CD4-positive, alpha-beta T cell treated with Interleukin-15 for 1 hour (primary cell): ENCODE measurements around the gene CHRNA9.

Experiments
- DNase-seq: peaks from one replicate; pipeline ENCODE4 v3.0.0-alpha.2; 2020

Gene CHRNA9

DNA sequence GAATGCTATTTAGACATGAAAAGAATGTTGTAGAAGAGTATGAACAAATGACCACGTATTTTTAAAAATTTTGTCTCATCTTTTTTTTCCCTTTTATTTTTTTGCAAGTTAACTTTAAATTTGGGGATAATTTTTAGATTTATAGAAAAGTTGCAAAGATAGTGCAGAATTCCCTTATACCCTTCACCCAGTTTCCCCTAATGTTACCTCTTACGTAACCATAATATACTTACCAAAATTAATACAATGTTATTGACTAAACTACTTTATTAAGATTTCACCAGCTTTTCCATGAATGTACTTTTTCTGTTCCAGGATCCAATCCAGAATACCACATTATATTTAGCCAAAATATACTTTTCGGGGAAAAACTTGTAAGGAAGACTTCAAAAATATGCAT lies 12.3 kb downstream of the CHRNA9 start:
- no peak for DNase-seq

DNA sequence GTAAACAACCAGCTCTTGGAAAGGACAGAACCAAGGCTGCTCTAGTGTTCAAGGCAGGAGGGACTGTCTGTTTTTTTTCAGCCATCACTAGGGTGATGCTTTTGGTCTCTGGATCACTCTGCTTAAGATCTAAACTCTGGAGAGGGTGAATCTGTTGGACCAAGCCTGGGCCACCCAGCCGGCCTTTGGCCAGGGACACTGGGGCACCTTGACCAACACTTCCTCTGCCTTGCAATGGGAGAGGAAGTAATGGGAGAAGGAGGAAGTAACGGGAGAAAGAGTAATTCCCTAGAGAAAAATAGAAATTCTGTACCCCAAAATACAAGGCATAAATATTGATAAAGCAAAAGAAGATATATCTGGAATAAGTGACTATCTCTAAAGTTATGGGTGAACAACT lies 12.9 kb downstream of the CHRNA9 start:
- no peak for DNase-seq

DNA sequence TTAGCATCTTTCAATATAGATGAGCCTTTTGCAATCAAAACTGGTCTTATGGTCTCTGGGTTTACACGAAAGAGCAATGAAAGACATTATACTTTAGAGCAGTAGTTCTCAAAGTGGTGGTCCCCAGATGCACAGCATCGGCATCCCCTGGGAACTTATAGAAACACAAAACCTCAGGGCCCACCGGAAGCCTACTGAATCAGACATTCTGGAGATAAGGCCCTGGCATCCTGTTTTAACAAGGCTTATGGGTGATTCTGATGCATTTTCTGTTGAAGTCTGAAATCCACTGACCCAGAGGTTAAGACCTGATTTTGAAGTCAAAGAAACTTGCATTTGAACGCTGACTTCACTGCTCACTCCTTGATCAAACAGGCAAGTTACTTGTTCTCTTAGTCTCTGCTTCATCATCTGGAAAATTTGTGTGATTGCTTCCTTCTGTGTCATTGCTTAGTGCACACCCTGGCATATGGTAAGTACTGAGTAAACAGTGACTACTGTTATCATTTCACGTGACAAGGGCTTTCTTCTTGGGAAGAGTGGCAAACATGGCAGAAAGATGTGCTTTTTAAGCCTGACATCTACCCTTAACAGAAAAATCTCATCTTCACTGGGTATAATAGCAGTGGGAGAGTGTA lies 14.5 kb downstream of the CHRNA9 start:
- no peak for DNase-seq

DNA sequence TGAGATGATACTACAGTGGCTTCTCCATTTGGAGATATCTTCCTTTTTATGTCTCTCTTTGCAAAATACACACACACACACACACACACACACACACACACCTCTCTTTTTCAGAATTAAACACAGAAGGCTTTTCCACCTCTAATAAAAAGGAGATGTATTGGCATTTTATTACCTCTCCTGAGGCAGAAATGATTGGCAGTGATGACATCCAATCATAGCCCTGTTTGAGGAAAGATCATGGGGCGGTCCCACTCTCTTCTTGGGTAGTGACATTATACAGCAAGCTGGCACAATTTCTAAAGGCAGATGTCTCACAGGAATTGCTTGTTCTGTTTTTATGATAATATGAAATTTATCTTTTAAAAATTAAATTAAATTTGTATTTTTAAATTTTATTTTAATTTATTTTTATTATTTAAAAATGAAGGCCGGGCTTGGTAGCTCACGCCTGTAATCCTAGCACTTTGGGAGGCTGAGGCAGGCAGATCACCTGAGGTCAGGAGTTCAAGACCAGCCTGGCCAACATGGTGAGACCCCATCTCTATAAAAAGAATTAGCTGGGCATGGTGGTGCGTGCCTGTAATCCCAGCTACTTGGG lies 15.6 kb downstream of the CHRNA9 start:
- no peak for DNase-seq

DNA sequence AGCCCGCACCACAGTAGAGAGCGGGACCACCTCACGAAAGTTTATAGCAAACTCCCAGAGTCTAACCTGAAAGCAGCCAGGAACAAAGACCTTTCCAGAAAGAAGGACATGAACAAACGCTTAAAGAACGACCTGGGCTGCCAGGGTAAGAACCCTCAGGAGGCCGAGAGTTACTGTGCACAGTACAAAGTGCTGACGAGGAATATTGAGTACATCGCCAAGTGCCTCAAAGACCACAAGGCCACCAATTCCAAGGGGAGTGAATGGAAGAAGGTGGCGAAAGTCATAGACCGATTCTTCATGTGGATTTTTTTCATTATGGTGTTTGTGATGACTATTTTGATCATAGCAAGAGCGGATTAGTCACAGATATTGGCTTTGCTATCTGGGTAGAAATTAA lies 19.0 kb downstream of the CHRNA9 start:
- DNase-seq = no peak

DNA sequence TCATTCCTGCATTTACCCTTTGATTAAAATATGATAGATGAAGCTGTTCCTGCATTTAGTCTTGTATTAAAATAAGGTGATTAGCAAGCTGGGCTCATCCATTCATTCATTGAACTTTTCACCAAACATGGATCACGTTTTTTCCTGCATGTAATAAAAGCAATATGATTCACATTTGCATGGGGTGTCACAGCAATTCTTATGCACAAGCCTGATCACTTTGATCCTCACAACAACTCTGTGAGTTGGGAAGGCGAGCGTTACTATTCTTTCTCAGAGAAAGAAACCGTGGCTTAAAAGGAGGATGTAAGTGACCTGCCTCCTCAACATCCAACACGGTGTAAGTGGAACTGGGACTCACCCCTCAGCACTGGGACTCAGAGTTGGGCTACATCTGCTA lies 20.0 kb downstream of the CHRNA9 start:
- no peak for DNase-seq

DNA sequence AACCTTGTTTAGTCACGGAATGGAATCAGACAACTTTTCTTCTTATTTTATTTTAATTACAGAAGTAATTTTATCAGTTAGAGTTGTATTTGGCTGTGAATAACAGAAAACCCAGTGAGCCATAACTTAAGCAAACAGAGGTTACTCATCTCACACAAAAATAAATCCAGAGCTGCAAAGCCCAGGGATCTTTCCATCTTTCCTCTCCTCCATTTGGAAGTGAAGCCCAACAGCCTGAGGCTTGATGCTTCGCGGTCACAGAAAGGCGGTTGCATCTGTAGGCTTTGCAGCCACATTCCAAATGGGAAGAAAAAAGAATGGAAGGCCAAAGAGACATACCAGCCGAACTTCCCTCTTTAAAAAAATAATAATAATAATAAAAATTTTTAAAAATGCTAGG lies 22.6 kb downstream of the CHRNA9 start:
- no peak for DNase-seq

DNA sequence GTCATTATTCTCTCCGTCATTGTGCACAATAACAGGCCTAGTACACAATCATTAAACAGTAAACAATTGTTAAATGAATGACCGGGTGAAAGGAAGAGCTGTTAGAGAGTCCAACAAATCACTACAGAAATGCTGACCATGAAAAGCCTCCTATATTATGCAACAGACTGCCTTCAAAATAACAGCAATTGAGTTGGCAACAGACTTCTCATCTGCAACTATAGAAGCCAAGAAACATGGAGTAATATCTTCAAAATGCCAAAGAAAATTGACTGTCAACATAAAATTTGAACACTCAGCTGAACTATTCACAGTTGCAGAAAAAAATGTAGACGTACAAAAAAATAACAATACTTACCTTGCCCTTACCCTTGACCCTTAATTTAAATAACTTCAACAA lies 26.2 kb downstream of the CHRNA9 start:
- no peak for DNase-seq

DNA sequence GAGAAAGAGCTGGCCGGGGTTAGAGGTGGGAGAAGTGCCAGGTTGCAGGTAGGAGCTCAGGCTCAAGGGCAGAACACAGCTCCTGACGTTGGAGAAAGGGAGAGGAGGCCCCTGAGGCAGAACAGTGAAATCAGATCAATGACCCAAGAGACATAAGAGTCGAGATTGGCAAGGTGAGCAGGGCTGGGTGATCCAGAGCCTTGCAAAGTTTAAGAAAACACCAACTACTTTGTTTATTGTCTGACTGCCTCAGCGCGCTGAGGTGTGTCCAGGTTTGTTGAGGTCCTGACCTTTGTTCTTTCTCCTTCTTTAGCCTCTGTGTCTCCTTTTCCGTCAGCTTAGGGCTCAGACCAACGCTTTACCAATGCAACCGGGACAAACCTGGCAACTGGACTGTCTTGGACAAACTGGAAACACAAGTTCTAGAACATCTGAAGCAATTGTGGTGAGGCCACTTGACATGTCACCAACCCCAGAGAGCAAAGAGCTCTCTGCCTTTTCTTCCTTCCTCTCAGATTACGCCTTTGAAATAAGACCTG lies 28.3 kb downstream of the CHRNA9 start:
- DNase-seq = no peak

DNA sequence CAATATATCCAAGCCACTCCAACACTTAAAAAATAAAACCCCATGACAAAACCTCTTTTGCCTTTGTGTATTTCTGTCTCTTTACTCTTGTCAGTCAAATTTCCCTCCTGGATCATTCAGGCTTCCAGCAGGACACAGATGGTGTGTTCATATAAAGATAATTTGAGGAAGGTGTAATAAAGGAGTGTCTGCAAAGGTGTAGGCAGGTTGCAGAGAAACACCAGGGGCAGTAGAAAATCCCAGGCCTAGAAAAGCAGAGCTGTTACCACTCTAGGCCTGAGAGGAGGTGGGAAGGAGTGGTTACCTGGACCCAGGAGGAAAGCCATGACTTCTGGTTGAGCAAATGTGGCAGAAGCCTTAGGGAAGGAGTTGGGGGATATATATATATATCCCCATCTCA lies 28.8 kb downstream of the CHRNA9 start:
- no peak for DNase-seq

DNA sequence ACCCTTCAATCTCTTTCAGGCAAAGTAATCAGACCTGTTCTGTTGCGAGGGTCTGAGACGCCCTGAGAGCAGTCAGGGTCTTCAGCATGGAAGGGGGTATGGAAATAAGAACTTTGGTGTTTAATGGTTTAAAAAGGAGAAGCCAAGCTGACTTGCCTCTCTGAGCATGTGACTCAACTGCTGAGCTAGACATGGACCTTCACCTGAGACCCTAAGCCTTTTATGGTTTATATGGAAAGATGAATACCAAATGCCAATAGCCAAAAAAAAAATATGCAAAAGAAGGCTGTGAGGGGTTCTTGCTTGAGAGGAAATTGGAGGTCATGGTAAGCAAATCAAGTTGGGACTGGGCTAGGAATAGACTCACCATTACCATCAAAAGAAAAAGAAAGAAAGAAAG lies 30.6 kb downstream of the CHRNA9 start:
- no peak for DNase-seq

DNA sequence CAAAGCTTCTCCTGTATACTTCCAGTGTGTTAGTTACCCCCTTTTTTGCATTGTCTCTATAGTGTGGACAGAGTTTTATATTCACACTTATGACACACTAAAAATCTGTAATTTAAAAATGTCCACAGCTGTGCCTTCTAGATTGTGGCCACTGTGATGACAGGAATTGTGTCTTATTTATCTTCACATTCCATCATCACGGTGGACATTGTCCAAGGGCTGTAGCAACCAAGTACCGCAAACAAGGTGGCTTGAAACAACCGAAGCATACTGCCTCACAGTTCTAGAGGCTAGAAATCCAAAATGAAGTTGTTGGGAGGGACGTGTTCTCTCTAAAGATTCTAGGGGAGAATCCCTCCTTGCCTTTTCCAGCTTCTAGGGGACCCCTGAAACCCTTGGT lies 32.3 kb downstream of the CHRNA9 start:
- DNase-seq = no peak

DNA sequence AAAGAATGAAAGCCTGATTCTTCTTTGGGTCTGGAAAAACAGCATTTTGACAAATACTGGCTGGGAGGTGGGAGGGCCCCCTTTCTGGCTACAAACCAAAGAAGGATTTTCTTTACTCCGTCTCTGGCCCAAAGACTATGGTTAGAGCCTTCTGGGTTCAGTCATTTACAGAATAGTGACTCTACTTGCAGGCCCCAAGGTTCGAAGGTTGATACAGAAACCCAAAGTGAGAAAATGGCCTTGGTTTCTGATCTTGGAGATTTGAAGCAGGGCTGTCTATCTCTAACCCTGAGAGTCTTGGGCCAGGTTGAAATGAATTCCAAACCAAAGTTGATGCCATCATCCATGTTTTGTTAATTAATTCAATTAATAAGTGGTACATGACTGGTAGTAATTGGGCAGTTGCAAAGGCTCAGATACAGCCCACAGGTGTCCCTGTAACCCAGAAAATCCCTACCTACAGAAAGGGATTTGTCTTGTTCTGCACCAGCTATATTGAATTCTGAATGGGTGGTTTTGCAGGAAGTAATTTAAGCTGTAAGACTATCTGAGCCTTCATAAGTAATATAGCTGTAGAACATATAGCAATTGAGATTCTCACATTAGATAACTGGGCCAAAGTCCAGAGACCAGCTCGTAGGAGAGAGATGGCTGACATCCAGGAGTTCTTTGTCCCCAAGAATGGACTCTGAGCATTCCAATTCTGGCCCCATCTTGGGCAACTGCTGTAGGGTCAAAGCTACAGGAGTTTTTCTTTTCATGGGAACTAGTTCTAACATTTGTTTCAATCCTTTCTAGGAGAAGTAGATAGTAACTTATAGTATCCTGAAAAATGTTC lies 34.5 kb downstream of the CHRNA9 start:
- no peak for DNase-seq

DNA sequence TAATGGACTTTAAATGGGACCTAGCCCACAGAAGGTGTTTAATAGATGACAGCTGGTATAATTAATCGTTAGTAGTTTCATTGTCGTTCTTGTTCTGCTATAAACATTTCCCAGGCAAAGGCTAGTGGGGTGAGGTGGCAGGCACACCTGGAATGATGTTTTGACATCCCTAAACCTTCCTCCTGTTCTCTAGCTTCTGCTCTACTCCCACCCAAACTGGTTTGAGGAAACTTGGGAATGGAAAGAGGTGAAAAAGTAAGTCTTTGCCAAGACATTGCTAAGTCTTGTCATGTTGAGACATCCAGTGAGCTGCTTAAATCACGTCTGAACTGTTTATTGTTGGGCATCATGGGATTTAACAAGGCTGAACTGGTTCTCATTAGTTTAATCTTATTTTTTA lies 37.5 kb downstream of the CHRNA9 start:
- no peak for DNase-seq

DNA sequence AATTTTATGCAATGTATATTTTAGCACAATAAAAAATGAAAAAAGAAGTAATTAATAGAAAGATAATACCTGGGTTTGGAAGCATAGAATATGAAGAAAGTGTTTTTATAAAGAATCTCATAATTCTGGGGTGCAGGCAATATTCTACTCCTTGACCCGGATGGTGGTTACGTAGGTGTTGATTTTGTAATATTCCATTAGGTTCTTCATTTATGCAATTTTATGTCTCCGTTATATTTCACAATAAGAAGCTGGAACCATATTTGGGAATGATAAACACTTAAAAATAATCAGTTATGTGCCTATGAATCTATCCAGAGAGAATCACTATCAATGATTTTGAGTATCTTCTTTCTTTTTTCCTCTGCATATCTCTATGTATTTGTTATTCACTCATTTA lies 38.5 kb downstream of the CHRNA9 start:
- DNase-seq = no peak

DNA sequence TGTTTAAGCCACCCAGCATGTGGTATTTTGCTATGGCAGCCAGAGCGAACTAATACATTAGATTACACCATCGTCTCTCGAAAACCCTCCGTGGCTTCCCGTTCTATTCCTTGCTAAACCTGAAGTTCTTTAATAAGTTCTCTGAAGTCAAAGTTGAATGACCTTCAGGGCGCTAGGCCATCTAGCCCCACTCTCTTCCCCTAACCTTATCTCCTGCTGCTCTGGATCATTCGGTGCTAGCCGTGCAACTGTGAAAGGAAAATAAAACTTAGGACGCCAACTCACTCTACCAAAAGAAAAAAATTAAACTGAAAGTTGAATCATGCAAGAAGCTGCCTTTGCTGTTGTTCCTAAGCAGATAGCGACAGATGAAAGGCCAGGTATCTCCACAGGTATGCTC lies 40.0 kb downstream of the CHRNA9 start:
- DNase-seq = no peak

DNA sequence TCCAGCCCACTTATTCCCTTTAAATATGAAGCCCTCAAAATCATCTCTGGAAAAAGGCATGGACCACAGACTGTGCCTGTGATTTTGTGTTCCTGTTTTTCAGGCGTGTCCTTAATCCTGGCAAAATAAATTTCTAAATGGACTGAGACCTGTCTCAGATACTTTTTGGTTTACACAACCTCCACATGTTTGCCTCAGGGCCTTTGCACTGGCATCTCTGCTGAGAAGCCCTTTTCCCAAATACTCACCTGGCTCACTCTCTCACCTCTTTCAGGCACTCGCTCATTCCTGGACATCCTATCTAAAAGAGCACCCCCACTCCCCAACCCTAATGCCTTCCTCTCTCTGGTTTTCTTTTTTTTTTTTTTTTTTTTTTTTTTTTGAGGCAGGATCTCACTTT lies 40.5 kb downstream of the CHRNA9 start:
- DNase-seq = no peak

DNA sequence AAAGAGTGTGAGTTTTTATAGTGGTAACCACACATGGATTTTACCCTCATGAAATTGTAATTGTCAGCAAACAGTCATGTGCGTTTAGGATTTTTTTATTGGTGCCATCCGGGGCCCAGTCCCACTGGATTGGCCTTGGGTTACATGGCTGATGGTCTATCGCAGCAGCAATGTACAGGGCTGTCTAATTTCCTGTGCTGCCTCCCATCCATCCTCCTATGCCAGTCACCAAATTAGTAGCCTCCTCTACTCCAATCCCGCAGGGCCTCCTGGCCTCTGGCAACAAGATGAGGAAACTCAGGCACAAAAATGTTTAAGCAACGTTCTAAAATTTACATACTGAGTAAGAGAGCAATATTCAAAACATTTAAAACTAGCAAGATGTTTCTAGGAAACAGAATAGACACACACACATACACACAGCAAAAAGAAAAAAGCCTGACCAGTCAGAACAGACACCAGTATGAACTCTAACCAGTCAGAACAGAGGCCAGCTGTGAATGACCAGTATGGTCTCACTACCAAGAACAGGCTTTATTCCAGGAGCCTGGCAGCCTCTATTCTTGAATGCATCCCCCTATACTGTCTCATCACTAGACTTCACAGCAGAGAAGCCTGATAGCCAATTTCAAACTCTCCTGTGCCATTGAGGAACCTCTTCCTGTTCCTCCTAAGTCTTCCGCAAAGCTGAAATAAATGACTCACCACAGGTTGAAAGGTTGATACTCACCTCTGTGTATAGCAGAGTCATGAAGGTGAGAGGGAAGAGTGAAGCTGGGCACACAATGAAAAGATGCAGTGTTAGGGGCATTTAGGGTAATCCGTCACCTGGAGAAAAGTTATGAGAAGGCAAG lies 42.6 kb downstream of the CHRNA9 start:
- no peak for DNase-seq

DNA sequence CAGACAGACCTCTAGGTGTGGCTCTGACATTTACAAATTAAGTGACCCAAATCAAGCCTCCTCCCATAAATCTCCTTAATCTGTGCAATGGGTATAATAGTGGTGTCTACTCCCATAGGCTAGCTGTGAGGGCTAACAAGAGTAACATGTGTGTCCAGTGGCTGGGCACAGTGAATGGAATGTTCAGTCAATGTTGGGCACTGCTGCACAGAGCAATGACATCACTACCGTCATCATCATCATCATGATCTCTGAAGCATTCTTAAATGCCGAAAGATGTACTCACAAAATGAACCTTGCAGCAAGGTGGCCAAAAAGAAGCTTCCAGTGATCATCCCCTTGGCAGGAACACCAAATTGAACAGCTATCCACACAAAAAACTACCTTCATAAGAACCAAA lies 43.5 kb downstream of the CHRNA9 start:
- DNase-seq = no peak

DNA sequence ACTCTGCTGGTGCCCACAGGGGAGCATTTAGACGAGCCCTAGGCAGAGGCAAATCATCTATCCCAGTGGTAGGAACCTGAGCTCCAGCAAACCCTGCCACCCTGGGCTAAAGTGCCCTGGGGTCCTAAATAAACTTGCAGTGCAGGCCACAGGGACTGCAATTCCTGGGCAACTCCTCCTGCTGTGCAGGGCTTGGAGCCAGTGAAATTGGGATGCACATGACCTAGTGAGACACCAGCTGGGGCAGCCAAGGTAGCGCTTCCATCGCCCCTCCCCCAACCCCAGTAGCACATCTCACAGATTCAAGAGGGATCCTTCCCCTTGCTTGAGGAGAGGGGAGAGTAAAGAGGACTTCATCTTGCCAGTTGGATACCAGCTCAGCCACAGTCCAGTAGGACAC lies 44.1 kb downstream of the CHRNA9 start:
- no peak for DNase-seq

DNA sequence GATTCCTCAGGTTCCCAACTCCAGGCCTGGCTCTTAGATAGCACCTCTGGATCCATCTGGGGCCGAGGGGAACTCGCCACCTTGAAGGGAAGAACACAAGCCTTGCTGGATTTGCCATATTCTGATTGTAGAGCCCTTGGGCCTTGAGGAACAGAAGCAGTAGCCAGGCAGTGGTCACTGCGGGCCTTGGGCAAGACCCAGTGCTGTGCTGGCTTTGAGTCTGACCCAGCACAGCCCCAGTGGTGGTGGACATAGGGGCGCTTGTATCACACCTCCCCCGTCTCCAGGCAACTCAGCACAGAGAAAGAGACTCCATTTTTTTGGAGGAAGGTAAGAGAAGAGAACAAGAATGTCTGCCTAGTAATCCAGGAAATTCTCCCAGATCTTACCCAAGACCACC lies 45.5 kb downstream of the CHRNA9 start:
- DNase-seq = no peak

DNA sequence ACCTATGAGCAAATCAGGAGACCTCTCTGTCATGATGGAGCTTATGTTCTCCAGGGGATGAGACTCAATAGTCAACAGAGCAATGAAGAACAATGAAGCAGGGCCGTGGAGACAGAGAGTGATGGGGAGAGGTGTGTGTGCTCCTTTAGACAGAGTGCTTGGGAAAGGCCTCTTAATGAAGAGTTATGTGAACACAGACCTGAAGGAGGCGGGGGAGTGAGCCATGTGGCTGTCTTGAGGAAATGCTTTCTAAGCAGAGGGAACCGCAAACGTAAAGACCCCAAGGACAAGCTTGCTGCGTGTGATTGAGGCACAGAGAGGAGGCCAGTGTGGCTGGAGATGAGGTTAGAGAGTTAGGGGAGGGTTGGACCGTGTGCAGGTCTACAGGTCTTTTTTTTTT lies 53.1 kb downstream of the CHRNA9 start:
- no peak for DNase-seq

DNA sequence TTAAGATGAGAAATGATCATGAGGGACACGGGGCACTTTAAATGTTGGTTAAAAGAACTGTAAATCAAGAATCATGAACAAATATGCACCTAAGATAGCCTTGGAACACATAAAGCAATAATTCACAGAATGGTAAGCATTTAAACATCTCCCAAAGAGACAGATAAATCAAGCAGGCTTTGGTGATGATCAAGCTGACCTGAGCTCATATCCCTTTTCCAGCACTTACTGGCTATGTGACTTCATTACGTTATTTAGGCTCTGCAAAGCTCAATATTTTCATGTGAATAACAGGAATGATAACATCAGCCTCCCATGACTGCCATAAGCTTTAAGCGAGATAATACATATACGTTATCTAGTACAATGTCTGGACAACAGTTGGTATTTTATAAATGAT lies 54.9 kb downstream of the CHRNA9 start:
- DNase-seq = no peak
